ENCODE measurements around the gene TTC7B.

The TTC7B gene

GRCh38 chr14:90666571-90666970 lies 149.7 kb downstream of the TTC7B start:
- no peak for DNase-seq

- no peak for DNase-seq
Observed at GRCh38 chr14:90665321-90666000, 150.8 kb downstream of the TTC7B start.

GRCh38 chr14:90664911-90665310 lies 151.3 kb downstream of the TTC7B start:
- no peak for DNase-seq

- DNase-seq, result no peak
Observed at GRCh38 chr14:90663680-90664079, 152.6 kb downstream of the TTC7B start.

GRCh38 chr14:90663140-90663539 lies 153.1 kb downstream of the TTC7B start:
- DNase-seq, result no peak

- DNase-seq, result no peak
Observed at GRCh38 chr14:90661866-90662265, 154.4 kb downstream of the TTC7B start.

- peak; percentile 24 to 66 for DNase-seq
Observed at GRCh38 chr14:90660865-90661570, 155.2 kb downstream of the TTC7B start.

- DNase-seq, result no peak
Observed at GRCh38 chr14:90659156-90659555, 157.1 kb downstream of the TTC7B start.

GRCh38 chr14:90658541-90658967 lies 157.7 kb downstream of the TTC7B start:
- no peak for DNase-seq

- DNase-seq, result no peak
Observed at GRCh38 chr14:90656973-90657372, 159.3 kb downstream of the TTC7B start.

- DNase-seq, result no peak
Observed at GRCh38 chr14:90655829-90656228, 160.4 kb downstream of the TTC7B start.

GRCh38 chr14:90654831-90655276 lies 161.4 kb downstream of the TTC7B start:
- DNase-seq, result no peak

- no peak for DNase-seq
Observed at GRCh38 chr14:90652626-90653025, 163.6 kb downstream of the TTC7B start.

GRCh38 chr14:90651976-90652560 lies 164.2 kb downstream of the TTC7B start:
- no peak for DNase-seq

- no peak for DNase-seq
Observed at GRCh38 chr14:90651271-90651804, 164.9 kb downstream of the TTC7B start.

GRCh38 chr14:90649557-90650135 lies 166.6 kb downstream of the TTC7B start:
- DNase-seq, result no peak

GRCh38 chr14:90649083-90649482 lies 167.1 kb downstream of the TTC7B start:
- no peak for DNase-seq

GRCh38 chr14:90648421-90648820 lies 167.8 kb downstream of the TTC7B start:
- DNase-seq, result no peak

- no peak for DNase-seq
Observed at GRCh38 chr14:90647473-90648005, 168.7 kb downstream of the TTC7B start.

- no peak for DNase-seq
Observed at GRCh38 chr14:90645842-90646443, 170.3 kb downstream of the TTC7B start.

- no peak for DNase-seq
Observed at GRCh38 chr14:90644882-90645281, 171.3 kb downstream of the TTC7B start.

- DNase-seq, result no peak
Observed at GRCh38 chr14:90643982-90644670, 172.1 kb downstream of the TTC7B start.

Data from NCI-H187 (cell line).